Endometrium (tissue), 2 donors: Measurements from ENCODE around the gene PARVA.
"Not testable (repeated sequence)": the region's sequence is repeated elsewhere in the genome, so short reads cannot be mapped to it uniquely, and the experiment has no call there.

Source experiments
- FAIRE-seq: peaks from 2 replicates; lab custom pipeline; 2012; peaks lifted over from hg19 to GRCh38; lab: Jason Lieb, UNC
- donor health status: control.
- donor health status: control.

PARVA gene

DNA sequence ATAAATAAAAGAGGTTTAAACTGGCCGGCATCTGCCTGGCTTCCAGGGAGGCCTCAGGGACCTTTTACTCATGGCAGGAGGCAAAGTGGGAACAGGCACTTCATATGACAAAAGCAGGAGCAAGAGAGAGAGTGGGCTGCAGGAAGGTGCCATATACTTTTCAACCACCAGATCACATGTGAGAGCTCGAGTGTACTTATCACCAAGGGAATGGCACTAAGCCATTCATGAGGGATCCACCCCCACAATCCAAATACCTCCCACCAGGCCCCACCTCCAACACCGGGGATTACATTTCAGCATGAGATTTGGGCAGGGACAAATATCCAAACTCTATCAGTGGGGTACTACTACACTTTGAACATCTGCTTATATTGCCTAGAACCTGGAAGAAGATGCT, 126.5 kb downstream of the PARVA start:
- no peak for FAIRE-seq

DNA sequence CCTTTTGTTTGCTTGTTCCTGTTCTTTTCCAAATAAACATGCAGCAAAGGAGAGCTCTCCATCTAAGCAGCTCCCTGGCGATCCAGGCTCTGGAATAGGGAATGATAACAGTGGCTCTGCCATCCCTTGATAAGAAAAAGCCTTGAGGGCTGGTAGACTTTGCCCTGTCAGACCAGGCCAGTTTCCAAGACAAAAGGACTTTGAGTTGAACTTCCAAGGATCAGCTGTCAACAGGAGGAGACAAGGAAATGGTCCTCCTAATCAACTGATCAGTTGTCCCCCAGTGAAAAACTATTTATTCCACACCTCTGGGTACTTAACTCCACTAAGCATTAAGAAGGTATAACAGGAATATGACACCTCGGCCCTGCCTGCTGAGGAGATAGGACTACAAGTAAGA, 127.8 kb downstream of the PARVA start:
- no peak for FAIRE-seq

DNA sequence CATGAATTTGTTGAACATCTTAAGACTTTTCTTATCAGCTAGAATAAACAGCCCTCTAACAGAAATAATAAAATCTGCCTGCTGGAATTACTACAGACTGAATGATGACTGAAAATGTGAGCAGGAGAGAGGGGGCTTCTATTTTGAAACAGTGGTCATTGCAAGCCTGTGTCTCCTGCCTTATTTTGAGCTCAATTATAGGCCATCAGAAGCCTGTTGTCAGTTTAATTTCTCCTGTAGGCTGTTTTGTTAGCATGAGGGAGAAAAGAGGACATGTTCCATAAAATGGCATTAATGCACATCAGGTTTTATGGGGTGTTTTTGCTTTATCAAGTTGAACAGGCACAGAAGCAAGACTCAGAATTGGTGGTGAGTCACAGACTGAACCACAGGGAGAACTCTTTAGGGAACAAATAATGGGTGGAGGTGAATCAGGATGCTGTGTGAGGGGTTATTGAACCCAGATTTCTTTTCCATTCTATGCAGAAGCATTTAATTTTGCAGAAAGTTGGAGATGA, 129.1 kb downstream of the PARVA start:
- peak; percentile 62 for FAIRE-seq

DNA sequence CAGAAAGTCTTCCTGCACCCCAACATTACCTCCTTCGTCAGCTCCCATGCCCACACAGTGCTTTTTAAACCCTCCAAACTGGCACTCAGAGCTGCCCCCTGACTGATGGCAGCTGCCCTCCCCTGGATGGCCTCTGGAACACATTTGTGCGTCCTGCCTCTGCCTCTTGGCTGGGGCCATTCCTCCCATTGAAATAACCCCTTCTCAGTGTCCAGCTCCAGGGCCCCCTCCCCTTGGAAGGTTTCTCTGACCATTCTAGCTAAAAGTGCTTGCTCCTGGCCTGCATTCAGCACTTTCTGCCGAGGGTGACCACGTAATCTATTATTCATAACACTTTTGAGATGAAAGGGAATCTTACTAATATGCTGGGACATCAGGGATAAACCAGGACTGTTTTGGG, 130.0 kb downstream of the PARVA start:
- FAIRE-seq: no peak

DNA sequence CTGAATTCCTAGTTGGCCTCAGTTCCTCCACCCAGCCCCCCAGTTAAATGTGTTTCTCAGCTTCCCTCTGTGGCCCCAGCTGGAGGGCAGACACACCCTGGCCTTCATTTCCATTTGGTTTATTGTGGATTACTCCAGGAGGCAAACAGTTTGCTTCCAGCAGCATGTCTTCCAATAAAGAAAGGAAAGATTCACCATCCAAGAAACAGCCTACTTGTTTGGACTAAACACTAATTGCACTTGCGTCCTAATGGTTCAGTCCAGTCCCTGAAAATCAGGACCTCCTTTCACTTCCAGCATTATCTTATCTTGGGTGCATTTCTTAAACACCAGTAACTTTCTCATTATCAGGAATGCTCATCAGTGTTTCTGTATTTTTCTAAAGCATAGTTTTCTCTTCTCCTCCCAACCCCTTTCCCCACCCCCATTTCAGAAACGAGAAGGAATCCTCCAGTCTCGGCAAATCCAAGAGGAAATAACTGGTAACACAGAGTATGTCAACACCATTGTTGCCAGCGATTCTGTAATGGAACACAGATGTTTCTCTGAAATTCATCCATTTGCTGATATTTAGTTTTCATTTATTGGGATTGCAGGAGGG, 130.9 kb downstream of the PARVA start:
- FAIRE-seq: peak; percentile 98

DNA sequence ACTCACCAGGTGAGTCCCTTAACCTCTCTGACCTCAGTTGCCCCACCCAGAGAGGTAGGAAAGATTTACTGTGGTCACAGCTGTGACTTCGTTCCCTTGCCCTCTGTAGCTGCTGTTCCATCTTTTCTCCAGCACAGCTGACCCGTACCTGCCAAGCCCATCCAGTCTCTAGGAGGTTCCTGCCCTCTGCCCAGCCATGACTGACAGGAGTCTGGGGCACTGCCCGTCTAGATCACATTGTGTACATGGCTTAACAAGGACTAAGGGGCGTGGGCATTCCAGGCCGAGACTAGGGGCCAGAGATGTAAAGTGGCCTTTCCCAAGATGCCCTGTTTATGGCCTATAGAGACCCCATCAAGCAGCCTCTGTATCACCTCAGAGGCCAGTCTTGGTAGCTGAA, 132.0 kb downstream of the PARVA start:
- no peak for FAIRE-seq

DNA sequence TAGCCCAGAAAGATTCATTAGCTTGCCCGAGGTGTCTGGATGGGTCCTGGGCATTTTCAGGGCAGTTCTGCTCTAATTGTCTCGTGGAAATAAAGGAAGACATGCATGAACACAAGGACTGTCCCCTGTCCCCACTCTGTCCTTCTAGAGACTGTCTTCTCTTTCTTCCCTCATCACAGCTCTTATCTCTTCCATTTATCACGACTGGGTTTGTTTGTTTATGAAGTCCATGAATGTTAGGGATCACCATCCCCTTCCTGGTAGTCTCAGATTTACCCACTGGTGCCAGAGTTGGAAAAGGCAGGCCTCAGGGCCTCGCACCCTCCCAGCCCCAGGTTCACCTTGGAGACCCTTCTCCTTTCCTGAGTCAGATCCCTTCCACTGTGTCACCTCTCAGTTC, 134.8 kb downstream of the PARVA start:
- FAIRE-seq: no peak

DNA sequence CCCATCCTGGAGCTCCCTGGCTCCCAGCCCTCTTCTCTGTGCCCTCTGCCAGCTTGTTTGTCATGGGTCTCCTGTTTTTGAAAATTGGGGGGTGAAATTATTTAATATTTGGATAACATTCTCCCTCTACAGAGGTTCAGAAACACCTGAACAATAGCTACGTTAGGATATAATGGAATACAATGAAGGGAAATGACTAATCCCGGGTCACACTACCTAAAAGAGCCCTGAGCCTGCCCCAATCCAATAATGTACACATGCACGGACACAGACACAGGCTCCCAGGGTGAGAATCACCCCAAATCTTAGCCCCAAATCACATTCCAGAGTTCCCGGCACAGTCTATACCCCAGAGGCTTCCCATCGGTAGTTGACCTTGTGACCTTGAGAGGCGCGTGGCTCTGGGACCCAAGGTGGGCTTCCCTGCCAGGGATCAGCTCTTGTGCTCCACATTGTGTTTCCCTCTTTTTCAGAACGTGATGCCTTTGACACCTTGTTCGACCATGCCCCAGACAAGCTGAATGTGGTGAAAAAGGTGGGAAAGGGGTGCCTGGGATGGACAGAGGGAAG, 135.5 kb downstream of the PARVA start:
- FAIRE-seq: no peak

DNA sequence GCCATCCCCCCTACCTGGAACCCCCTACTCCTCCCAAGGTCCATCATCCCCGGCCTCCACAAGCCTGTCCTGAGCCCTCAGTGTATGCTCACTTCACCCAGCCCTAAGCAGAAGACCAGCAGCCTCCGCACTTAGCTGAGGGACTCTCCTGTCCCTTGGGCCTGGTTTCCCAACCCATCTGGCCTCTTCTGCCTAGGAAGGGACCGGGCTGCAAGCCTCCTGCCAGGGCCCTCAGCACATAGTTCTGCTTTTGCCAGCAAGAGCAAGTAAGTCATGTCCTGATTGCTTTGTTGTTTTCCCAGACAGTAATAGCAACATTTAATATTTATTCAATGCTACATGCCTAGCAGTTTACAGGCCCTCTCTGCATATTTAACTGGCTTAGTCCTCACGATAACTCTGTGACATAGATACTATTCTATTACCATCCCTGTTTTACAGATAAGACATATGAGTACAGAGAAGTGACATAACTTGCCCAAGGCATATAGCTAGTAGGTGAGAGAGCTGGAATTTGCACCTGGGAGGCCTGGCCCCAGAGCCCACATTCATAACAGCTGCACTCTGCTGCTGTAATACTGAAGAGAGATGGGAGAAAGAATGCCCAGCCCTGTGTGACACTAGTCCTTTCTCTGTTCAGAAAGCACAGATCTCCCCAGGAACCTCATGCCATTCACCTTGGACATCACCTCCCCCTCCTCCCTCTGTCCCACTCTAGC, 139.2 kb downstream of the PARVA start:
- FAIRE-seq: no peak

DNA sequence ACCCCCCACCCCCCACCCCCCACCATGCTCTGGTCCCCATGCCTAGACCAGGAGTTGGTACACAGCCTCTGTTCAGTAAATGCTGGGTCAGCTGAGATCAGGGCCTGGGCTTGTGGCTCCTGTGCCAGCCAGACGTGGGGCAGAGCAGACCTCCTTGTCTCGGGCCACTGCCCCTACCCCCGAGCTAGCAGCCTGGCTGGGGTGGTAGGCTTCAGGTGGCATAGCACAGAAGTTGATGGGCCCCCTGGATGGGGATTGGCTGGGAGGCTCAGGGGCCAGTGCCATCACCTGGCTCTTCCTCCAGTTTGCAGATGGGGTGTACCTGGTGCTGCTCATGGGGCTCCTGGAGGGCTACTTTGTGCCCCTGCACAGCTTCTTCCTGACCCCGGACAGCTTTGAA, 139.9 kb downstream of the PARVA start:
- no peak for FAIRE-seq

DNA sequence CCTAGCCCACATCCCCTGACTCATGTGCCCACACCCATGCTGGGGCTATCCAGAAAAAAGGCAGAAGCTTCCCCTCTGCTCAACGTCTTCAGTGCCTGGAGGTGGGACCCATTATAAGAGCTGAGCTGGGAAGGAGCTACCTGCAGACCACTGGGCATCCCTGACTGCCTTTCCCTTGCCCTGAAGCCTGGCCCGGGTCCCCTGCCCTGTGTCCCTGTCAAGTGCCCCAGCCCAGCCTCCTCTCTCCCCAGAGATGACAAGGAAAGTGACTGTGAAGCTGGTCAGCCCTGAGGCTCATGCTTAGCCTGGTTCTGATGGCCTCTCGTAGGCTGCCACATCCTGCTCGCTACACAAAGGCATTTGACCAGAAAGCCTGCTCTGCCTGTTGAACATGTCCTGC, 140.4 kb downstream of the PARVA start:
- FAIRE-seq: no peak

DNA sequence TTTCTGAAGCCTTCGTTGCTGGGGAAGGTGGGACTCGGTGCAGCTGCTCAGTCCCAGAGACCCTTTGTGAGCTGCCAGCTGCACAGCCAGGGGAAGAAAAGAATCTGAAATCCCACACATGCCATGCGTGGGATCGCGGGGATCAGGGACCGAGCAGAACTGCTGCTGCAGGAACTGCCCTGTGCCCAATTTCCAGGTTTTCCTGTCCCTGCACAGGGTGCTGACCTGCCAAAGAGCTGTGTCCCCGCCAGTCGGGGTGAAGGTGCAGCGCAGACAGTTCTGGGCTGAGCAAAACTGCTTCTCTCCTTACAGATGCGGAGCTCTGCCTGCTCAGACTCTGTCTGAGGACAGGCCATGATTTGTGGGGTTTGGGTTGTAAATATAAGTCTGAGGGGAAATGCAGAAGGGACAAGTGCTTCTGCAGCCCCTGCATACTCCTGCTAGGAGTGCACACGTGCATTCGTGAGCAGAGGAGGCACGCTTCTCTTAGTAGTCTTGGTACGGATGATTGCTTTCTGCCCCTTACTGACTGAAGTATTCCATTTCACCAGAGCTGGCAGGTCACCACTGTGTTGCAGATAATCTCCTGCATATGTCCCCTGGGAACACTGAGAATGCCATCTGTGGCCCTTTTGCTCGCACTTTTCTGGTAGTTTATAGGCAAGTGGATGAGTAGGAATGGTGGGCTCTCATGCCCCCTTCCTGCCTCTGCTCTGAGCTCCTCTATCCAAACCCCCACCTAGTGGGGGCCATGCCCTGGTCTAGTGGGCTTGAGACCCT, 141.4 kb downstream of the PARVA start:
- no peak for FAIRE-seq

DNA sequence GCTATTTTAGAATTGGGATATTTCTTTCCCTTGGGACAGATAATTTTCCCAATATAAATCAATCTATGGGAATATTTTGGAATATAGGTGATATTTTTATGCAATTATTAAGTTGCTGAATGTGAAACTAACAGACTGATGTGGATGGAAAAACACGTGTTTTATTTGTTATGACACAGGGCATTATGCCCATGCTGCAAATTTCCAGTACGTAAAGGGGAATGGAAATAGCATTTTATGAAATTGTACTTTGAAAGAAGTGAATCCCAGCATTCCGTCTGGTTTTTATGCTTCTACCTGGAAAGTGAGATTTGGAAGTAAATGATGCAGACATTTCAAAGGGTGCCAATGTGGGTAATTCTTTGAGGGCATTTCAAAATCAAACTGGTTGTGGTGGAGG, 142.7 kb downstream of the PARVA start:
- no peak for FAIRE-seq

DNA sequence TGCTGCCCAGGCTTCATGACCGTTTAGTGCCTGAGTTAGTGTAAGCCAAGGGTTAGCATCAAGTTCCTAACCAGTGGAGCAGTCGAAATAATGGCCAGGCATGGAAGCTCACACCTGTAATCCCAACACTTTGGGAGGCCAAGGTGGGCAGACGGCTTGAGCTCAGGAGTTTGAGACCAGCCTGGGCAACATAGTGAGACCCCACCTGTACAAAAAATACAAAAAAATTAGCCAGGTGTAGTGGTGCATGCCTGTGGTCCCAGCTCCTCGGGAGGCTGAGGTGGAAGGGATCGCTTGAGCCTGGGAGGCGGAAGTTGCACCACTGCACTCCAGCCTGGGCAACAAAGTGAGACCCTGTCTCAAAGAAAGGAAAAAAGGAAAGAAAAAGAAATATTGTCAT, 143.2 kb downstream of the PARVA start:
- not testable (repeated sequence) for FAIRE-seq

DNA sequence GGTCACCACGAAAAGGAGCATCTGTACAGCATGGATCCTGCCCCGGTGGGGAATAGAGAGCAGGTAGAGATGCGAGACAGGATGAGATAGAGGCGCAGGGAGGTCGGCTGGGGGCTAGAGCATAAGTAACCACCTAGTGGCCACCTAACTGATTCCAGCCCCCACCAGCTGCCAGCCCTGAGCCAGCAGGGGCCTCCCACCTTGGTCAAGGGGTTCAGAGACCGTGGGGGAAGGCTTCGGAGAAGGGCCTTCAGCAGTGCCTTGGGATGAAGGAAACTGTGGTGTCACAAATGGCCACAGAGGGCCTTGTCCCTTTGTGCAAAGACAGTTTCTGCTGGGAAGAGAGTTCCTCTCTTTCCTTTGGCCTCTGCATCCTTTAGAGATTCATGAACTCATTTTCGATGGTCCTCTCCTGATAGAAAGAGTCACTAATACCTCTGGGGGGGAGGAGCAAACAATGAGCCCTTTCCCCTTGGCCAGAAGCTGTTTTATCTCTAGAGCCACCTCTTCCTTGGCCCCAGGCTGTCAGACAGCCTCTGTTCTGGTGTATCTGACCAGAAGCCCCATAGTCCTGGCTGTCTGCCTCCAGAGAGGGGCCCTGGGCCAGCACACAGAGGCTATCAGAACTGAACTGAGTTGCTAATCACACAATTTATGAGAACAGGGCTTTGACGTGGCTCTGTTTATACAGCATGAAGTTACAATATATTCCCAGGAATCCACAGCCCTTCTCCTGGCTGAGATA, 146.0 kb downstream of the PARVA start:
- FAIRE-seq: no peak

DNA sequence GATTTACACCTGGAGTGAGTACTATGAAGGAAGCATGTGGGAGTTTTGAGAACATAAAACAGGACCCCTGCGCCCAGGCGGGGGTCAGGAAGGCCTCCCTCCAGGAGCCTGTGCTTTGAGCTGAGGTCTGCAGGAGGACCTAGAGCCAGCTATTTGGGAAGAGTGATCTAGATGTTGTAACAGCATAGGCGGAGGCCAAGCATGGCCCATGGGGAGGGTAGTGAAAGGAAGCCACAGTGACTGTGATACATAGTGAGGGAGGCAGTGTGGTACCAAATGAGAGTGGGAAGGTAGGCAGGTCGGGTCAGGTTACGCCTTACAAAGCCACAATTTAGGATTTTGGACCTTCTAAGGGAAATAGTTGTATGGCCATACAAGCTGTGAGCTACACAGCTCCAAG, 147.5 kb downstream of the PARVA start:
- no peak for FAIRE-seq

DNA sequence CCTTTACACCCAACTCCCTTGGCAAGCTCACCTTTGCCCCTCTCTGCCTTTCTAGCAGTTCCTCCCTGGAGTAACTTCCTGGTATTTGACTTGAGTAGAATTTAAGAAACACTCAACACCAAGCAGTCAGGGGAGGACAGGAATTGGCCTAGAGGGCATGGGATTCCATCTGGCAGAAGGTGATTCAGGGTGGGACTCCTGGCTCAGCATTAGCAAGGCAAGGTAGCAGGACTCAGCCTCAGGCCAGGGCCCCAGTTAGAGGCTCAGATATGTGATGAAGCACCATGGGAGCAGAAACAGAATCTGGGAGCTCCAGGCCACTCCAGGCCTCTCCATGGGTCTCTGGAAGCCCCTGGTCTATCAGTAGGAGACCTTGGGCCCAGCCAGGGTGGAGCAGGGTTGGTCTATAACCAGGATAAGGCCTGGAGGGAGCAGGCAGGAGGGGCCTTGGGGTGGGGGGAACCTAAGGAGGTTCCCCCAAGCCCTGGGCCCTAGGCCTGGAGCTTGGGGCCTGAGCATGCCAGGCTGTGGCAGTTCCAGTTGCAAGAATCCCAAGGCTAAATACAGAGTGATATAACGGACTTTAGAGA, 148.2 kb downstream of the PARVA start:
- FAIRE-seq: no peak

DNA sequence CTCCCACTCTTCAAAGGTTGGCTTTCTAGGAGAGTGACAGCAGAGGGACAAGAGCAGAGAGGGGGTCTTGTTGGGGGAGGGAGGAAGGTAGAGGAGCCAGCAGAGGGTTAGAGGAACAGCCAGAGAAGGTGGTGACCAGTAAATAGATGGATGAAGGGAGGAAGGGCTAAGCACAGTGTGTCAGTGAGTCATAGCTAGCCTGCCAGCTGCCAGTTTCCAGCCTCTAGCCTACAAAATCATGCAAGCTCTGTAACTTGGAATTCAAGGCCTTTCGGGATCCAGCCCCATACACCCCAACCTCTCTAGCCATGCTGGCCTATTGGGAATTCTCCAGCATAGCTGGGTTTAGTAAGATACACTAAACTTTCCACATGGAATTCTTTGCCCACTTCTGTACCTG, 149.4 kb downstream of the PARVA start:
- FAIRE-seq: no peak

DNA sequence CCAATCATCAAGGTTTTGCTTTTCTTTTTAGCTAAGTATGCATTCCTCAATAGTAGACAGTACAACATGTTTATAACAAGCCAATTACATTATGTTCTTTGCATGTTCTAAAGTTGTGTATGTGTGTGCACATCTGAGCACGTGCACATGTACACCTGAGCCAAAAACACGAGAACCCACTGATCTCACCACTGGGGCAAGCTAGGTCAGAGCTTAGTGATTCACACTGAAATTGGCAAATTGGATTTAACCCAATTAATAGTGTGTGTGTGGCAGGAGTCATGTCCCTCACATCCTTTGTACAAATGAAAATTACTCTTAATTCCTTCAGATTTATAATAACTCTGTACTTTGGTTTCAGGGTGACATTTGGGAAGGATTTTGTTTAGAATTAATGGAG, 151.1 kb downstream of the PARVA start:
- FAIRE-seq: no peak

DNA sequence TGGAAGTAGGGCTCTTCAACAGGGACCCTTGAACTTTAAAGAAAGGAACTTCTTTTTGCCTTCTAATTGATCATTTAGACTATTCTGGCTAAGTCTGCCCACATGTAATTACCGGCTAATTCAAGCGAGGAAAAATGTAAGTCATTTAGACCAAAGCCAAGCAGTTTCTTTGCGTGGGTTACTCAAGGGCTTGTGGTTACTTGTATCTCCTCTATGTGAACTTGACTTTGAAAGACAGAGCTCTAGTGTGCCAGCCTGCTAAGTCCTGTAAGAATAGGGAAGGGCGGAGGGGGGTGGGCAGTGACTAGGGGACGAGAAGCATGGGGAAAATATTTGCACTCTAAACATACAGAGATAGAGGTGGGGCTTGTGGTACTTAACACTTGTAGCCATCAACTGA, 151.7 kb downstream of the PARVA start:
- no peak for FAIRE-seq

DNA sequence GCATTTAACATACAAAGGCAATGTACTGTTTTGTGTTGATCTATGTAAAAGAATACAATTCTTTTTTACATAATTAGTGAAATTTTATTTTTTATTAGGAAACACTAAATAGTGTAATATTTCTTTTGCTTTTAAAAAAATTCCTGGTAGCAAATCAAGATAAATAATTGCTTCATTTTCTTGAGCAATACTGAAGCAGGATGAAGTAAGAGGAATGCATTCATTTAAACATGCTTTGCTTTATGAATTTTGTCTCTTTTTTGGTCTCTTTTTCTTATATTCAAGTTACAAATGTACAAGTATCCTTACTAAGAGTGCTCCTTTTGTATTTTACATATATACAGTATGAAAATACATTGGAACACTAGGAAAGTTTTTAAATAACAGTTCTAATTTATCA, 152.4 kb downstream of the PARVA start:
- FAIRE-seq: no peak

DNA sequence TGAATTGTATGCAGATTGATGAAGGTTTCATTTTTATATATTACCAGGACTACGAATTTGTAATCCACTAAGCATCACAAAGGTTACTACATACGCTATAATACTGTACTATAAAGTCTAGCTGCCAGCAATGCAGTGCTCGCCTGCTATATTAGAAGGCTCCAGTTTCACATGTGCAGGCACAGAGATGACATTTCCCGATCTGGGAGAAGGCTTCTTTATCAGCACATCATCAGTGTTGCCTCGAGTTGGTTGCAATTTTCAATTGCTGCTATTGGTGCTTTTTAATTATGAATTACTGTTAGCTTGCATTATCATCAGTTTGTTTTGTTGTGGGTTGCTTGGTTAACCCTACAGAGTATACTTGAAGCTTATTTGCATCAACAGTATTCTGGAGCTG, 153.6 kb downstream of the PARVA start:
- FAIRE-seq: no peak
